Measurements from ENCODE around the gene NSMF.

The NSMF gene

GRCh38 chr9:137429974-137430722 lies 29.0 kb downstream of the NSMF start:
- no peak for DNase-seq (ENCODE audit: low read depth)

GRCh38 chr9:137429546-137429890 lies 29.6 kb downstream of the NSMF start:
- no peak for DNase-seq (ENCODE audit: low read depth)

- DNase-seq (ENCODE audit: low read depth) = no peak
These were observed 30.1 kb downstream of the NSMF start for GRCh38 chr9:137428841-137429545.

GRCh38 chr9:137428311-137428630 lies 30.9 kb downstream of the NSMF start:
- DNase-seq (ENCODE audit: low read depth) = no peak

GRCh38 chr9:137427454-137428310 lies 31.5 kb downstream of the NSMF start:
- DNase-seq (ENCODE audit: low read depth) = no peak

- DNase-seq (ENCODE audit: low read depth) = no peak
These were observed 33.0 kb downstream of the NSMF start for GRCh38 chr9:137426018-137426681.

- DNase-seq (ENCODE audit: low read depth) = no peak
These were observed 35.4 kb downstream of the NSMF start for GRCh38 chr9:137423514-137424291.

- peak; percentile 49 for DNase-seq (ENCODE audit: low read depth)
These were observed 36.3 kb downstream of the NSMF start, which contains the start of the genes EXD3 and NOXA1 for GRCh38 chr9:137422604-137423513. TSS of gene EXD3 (minus strand) at chr9:137423162. CDS start at chr9:137395357, 27,805 bp downstream. TSS of gene NOXA1 (plus strand) at chr9:137423393. CDS start at chr9:137423530, 137 bp downstream.

- DNase-seq (ENCODE audit: low read depth) = no peak
These were observed 37.1 kb downstream of the NSMF start for GRCh38 chr9:137421838-137422603.

- no peak for DNase-seq (ENCODE audit: low read depth)
These were observed 41.7 kb downstream of the NSMF start for GRCh38 chr9:137417161-137418021.

GRCh38 chr9:137416563-137417151 lies 42.5 kb downstream of the NSMF start:
- DNase-seq (ENCODE audit: low read depth) = no peak

GRCh38 chr9:137416006-137416562 lies 43.0 kb downstream of the NSMF start:
- no peak for DNase-seq (ENCODE audit: low read depth)

- no peak for DNase-seq (ENCODE audit: low read depth)
These were observed 43.7 kb downstream of the NSMF start for GRCh38 chr9:137415451-137415850.

- DNase-seq (ENCODE audit: low read depth) = no peak
These were observed 46.7 kb downstream of the NSMF start for GRCh38 chr9:137412431-137412830.

- peak; percentile 68 for DNase-seq (ENCODE audit: low read depth)
These were observed 47.3 kb downstream of the NSMF start for GRCh38 chr9:137411645-137412380.

- no peak for DNase-seq (ENCODE audit: low read depth)
These were observed 47.9 kb downstream of the NSMF start for GRCh38 chr9:137411260-137411644.

- DNase-seq (ENCODE audit: low read depth) = no peak
These were observed 48.3 kb downstream of the NSMF start for GRCh38 chr9:137410891-137411249.
